Fibroblast of lung (primary cell): ENCODE data around the gene STC2. TPM values are rescaled to one million over a fixed set of nuclear protein-coding genes. Genes with fewer than 3 reads are reported as not detected.

Experiments
- DNase-seq, 2 donors: peaks; one replicate each; pipeline versions ENCODE4 v3.0.0 to v3.0.0-alpha.2; 2010; ENCODE audit warnings: low read depth in 2 of 2
- H2AFZ ChIP-seq: 2 replicates; pipeline ENCODE4 v1.5.1; 2012; ENCODE audit warnings: low read length, control low read depth, inconsistent platforms
- H3K27ac ChIP-seq: 2 replicates; pipeline ENCODE4 v1.5.1; 2011; ENCODE audit warnings: low read length, control low read depth; ENCODE audit not compliant: insufficient read depth
- H3K27me3 ChIP-seq: 2 replicates; pipeline ENCODE4 v1.5.1; 2011; ENCODE audit warnings: mild to moderate bottlenecking, low read length; ENCODE audit not compliant: control insufficient read depth, insufficient read depth
- H3K36me3 ChIP-seq: 2 replicates; pipeline ENCODE4 v1.5.1; 2011; ENCODE audit warnings: low read length; ENCODE audit not compliant: control insufficient read depth, insufficient read depth
- H3K4me1 ChIP-seq: 2 replicates; pipeline ENCODE4 v1.5.1; 2011; ENCODE audit warnings: low read length; ENCODE audit not compliant: control insufficient read depth, insufficient read depth; ENCODE audit errors: extremely low read depth
- H3K4me2 ChIP-seq: 2 replicates; pipeline ENCODE4 v1.5.1; 2011; ENCODE audit warnings: low read length, control low read depth; ENCODE audit not compliant: insufficient read depth; ENCODE audit errors: extremely low read depth
- H3K4me3 ChIP-seq, 4 experiments: fragments of 200-600 bp in 1 of 4; sonication (generic) in 1 of 4; replicated peaks in 1 of 4; 2 replicates each; pipeline ENCODE4 v1.5.1; 2011 to 2016; ENCODE audit warnings: low read length in 4 of 4, low read depth in 3 of 4, mild to moderate bottlenecking in 3 of 4, control low read depth in 2 of 4, inconsistent platforms in 1 of 4, mixed read lengths in 1 of 4; ENCODE audit not compliant: insufficient read depth in 1 of 4; ENCODE audit errors: control extremely low read depth in 1 of 4
- H3K79me2 ChIP-seq: 2 replicates; pipeline ENCODE4 v1.5.1; 2012; ENCODE audit warnings: mild to moderate bottlenecking, low read length, inconsistent platforms; ENCODE audit not compliant: control insufficient read depth, insufficient read depth
- H3K9ac ChIP-seq: 2 replicates; pipeline ENCODE4 v1.5.1; 2011; ENCODE audit warnings: mild to moderate bottlenecking, low read length, control low read depth; ENCODE audit not compliant: insufficient read depth
- H3K9me3 ChIP-seq: 2 replicates; pipeline ENCODE4 v1.5.1; 2012; ENCODE audit warnings: low read depth, low read length; ENCODE audit not compliant: control insufficient read depth, insufficient read depth
- H4K20me1 ChIP-seq: 2 replicates; pipeline ENCODE4 v1.5.1; 2011; ENCODE audit warnings: low read length; ENCODE audit not compliant: control insufficient read depth, insufficient read depth; ENCODE audit errors: extremely low read depth
- CTCF ChIP-seq, 2 donors: IDR thresholded peaks in 1 of 2; conservative IDR thresholded peaks in 1 of 2; 1 replicate in 1 of 2; 2 replicates in 1 of 2; pipeline ENCODE4 v1.5.1; 2011 to 2012; ENCODE audit warnings: low read length in 2 of 2, control low read depth in 1 of 2, inconsistent platforms in 1 of 2, low read depth in 1 of 2, mild to moderate bottlenecking in 1 of 2
- EZH2 ChIP-seq: IDR thresholded peaks from 2 replicates; pipeline ENCODE4 v1.5.1; 2012; ENCODE audit warnings: low read length, control low read depth, mild to moderate bottlenecking; ENCODE audit errors: missing control alignments
- polyA plus RNA-seq, 2 donors: library from polyadenylated mRNA; depleted of rRNA in 1 of 2; stranded (reverse) in 1 of 2; unstranded in 1 of 2; fragments of >200 nt; gene quantifications; 2 replicates each; pipeline ENCODE4 v1.2.1, GENCODE V29; 2011 to 2012; ENCODE audit warnings: missing spikeins in 1 of 2
- total RNA-seq: library from RNA; depleted of rRNA; stranded (reverse); fragments of >200 nt; gene quantifications from 2 replicates; pipeline ENCODE4 v1.2.1, GENCODE V29; 2014

The STC2 gene
- total and polyA plus RNA-seq, 2 donors (not counting 1 experiment from before 2014, with no cell fraction given), result 112 to 299 TPM

GRCh38 chr5:173319646-173320045 is 8.6 kb downstream of the STC2 start:
- H3K36me3 ChIP-seq, result peaks cover 19% of the 10 kb centered on the region
- H3K27ac ChIP-seq, result no peak overlapping the region
- peaks cover 32% of the 10 kb centered on the region for H3K4me1 ChIP-seq
- no peaks in the 10 kb centered on the region for H4K20me1 ChIP-seq
- H2AFZ ChIP-seq, result no peak overlapping the region
- H3K9me3 ChIP-seq, result no peaks in the 10 kb centered on the region
- no peak overlapping the region for H3K9ac ChIP-seq
- DNase-seq, result no peak
- no peak overlapping the region for H3K4me3 ChIP-seq
- no peak overlapping the region for H3K4me2 ChIP-seq
- TF ChIP-seq CTCF (conservative IDR thresholded peaks at IDR 0.05 in 1 of 2, IDR thresholded peaks at IDR 0.05 in 1 of 2; ENCODE audit: low read depth in 1 of 2, low read length in 2 of 2) (no peak), EZH2 (no peak)
- H3K27me3 ChIP-seq, result no peaks in the 10 kb centered on the region
- peaks cover 6% of the 10 kb centered on the region for H3K79me2 ChIP-seq

- no peaks in the 10 kb centered on the region for H4K20me1 ChIP-seq
- TF ChIP-seq CTCF (conservative IDR thresholded peaks at IDR 0.05 in 1 of 2, IDR thresholded peaks at IDR 0.05 in 1 of 2; ENCODE audit: low read depth in 1 of 2, low read length in 2 of 2) (no peak), EZH2 (no peak)
- H3K9ac ChIP-seq, result no peak overlapping the region
- H3K79me2 ChIP-seq, result peaks cover 3% of the 10 kb centered on the region
- H3K27ac ChIP-seq, result no peak overlapping the region
- H3K4me1 ChIP-seq, result peaks cover 26% of the 10 kb centered on the region
- no peaks in the 10 kb centered on the region for H3K9me3 ChIP-seq
- no peak overlapping the region for H3K4me3 ChIP-seq
- no peaks in the 10 kb centered on the region for H3K27me3 ChIP-seq
- H2AFZ ChIP-seq, result no peak overlapping the region
- H3K4me2 ChIP-seq, result no peak overlapping the region
- peaks cover 19% of the 10 kb centered on the region for H3K36me3 ChIP-seq
- peak in 1 of 2 donors; percentile 75 for DNase-seq
These were observed 9.2 kb downstream of the STC2 start for GRCh38 chr5:173318881-173319620.

- Histone ChIP-seq H2AFZ (no peak overlapping the region), H3K79me2 (peaks cover 2% of the 10 kb centered on the region), H3K36me3 (peaks cover 16% of the 10 kb centered on the region), H3K4me2 (no peak overlapping the region), H3K9me3 (no peaks in the 10 kb centered on the region), H3K27ac (no peak overlapping the region), H3K9ac (no peak overlapping the region), H4K20me1 (no peaks in the 10 kb centered on the region), H3K4me1 (peaks cover 19% of the 10 kb centered on the region), H3K27me3 (no peaks in the 10 kb centered on the region), H3K4me3 (no peak overlapping the region)
- no peak for DNase-seq
- TF ChIP-seq EZH2 (no peak), CTCF (conservative IDR thresholded peaks at IDR 0.05 in 1 of 2, IDR thresholded peaks at IDR 0.05 in 1 of 2; ENCODE audit: low read depth in 1 of 2, low read length in 2 of 2) (no peak)
These were observed 9.9 kb downstream of the STC2 start for GRCh38 chr5:173318330-173318729.
